HG03342 (cell line): ENCODE measurements around the gene SRPRA.

Source experiments
- ATAC-seq: cut with Tn5 transposase; IDR thresholded peaks from one replicate; pipeline ENCODE4 v1.9.1; 2021; ENCODE audit warnings: mild to moderate bottlenecking, moderate library complexity; ENCODE audit not compliant: unreplicated experiment

Gene SRPRA

DNA sequence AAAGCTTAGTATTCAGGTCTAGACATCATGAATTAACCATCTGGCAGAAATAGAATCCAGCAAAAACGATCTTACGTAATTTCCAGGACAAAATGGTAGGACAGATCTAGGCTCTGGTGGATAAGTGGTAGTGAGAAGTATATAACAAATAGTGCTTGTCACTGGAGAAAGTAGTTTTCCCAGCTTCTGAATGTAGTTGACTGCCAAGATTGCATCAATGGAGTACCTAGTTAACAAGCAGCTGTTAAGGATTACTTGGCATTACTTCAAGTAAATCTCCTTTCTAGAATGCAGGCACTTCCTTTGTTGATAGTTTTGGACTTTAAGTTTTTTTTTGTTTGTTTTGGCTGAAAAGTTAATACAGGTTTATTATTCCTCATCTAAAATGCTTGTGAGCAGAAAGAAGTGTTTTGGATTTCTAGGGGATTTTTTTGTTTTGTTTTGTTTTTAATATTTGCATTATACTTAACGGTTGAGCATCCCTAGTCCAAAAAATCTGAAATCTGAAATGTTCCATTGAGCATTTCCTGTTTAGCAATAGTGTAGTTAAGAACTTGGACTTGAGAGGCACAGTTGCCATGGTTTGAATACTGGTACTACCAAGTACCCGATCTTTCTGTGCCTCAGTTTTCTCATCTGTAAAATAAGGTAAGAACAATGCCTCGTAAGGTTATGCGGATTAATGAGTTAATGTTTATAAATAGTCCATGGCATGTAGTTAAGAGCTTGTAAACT is 36.8 kb downstream of the SRPRA start:
- no peak for ATAC-seq

DNA sequence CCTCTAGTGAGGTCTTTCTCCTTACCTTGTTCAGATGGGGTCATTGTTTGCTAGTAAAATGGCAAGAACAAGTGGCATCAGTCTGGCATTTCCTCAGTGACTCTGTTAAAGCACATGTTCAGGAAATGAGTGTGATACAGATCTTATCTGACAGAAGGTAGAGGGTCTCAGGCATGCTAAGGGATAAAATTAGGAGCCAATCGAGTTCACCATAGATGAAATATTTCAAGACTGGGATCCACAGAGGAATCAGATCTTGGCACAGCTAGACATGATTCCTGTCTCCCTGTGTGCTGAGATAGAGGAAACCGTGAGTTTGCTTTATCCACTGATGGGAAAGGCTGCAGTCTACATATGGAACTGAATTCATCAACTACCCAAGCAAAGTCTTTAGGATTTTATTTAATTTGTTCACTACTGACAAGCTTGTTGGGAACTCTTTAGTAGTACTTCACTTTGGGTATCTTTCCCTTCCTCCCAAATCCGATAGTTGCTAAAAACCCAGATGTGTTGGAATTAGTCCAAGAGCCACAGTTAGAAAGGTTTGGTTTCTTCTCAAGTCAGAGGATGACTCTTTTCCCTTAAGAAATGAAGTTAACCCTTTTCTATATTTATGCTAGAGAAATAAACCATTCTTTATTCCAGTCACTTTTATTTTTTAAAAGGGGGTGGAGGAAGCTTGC is 38.7 kb downstream of the SRPRA start:
- no peak for ATAC-seq

DNA sequence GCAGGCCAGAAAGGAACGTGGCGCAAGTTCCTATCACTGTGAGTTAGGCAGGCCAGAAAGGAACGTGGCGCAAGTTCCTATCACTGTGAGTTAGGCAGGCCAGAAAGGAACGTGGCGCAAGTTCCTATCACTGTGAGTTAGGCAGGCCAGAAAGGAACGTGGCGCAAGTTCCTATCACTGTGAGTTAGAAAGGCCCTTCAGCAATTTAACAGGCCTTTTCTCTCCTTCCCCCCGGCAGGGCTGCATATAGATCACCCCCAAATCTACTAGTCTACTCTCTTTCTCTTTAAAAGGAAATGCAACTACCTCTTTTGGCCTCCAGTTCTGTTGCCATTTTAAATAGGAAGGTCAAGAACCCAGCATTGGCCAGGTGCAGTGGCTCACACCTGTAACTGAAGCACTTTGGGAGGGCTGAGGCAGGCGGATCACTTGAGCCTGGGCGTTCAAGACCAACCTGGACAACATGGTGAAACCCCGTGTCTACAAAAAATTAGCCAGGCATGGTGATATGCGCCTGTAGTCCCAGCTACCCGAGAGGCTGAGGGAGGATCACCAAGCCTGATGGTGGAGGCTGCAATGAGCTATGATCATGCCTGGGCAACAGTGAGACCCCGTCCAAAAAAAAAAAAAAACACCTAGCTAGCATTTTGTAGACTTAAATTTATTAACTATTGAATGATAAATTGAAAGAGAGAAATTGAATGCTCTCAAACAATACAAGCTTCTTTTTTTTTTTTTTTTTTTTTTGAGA is 42.2 kb downstream of the SRPRA start:
- no peak for ATAC-seq

DNA sequence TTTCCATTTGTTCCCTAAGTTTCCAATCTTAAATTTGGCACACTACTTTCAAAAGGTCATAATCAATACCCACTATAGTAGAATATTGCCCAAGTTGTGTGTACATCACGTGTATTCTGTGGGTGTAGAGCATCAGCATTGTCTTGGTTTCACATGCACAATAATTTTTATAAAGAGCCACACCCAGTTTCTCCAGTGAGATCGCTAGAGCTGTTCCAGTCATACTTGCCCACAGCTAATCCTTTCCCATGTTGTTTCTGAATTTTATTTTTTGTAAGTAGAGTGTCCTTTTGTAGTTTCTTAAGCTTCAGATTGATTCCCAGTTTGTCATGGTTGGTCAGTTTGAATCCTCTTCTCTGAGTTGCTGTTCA is 43.4 kb downstream of the SRPRA start:
- ATAC-seq = no peak

DNA sequence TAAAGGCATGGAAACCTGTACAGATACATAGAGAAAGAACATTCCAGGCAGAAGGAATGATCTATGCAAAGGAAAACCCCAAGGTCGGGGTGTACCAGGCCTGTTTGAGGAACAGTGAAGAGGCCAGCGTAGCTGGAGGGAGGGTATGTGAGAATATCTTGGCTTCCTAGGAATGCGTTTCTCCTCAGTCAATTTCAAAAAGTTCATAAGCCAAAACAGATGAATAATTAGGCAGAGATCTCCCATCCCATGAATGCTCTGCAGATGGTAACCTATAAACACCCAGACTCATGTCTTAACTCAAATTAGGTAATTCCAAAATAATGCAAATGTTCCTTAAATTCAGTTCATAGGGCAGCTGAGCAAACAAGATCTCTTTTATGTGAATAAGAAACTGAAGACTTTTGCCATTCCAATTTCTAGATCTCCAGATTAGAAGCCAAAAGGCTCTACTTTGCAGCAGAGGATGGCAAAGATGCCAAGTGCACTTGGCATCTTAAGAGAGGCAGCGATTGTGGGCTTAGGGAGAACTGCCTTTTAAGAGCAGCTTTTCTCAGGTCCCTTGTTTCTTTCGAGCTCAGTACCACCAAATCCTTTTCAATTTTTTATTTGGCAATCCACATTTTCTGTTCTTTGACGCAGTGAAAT is 43.9 kb downstream of the SRPRA start:
- ATAC-seq = no peak

DNA sequence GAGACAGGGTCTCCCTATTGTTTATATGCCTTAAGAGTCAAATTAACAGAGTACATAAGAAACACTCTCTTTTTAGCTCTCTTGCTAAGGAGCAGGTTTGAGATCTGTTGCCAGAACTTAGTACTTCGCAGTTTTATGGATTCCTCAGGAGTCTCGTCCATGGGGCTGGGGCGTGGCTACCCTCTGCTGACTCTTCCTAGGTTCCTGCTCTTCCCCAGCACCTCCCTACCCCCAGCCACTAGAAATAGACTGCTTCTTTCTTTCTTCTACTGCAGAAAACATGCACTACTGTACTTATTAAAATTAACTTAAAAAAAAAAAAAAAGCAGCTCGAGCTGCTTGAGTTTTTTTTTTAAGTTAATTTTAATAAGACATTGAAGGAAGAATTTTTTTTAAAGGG is 49.1 kb downstream of the SRPRA start:
- ATAC-seq = no peak

DNA sequence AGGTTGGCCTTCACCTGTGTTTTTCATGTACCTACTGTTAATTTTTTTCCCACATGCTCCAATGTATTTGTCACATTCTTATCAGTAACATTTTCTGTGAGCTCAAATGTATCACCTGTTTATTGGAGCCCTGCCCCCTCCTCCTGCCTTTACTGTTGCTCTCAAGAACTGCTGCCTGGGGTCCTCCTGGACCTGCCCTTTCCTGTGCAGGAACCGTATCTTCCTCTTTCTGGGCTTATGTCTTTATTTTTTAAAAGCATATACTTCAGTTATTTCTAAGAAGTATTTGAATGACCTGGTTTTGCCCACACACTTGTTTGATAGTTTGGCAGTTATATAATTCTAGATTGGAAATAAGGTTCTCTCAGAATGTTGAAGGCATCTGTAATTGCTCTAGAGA is 51.2 kb downstream of the SRPRA start:
- no peak for ATAC-seq

DNA sequence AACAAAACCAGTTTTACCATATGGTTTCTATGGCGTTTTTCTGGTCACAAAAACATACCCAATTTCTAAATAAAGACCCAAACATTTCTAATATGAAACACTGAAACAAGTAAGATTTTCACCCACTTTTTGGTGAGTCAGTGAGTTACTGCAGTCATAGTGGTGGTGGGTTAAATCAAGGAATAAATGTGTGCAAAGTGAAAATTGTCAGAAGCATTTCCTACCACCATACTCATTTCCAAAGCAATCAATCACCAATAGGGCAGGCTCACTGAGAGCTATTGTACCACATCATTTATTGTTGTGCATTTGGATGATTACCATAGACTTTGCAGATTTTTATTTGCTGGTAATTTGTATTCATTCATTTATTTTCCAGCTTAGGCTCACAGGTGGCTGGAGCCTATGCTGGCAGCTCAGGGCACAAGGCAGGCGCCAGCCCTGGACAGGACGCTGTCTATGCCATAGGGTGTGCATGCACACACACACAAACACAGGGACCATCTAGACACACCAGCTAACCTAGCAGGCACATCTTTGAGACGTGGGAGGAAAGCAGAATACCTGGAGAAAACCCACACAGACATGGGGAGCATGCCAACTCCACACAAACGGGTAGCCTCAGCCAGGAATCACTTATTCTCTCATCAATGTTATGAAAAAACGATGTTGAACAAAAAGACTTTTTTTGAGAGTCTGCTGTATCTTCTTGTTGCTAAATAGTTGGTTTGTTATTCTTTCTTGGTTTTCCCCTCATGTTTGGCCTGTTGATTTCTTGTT is 52.0 kb downstream of the SRPRA start:
- ATAC-seq = no peak

DNA sequence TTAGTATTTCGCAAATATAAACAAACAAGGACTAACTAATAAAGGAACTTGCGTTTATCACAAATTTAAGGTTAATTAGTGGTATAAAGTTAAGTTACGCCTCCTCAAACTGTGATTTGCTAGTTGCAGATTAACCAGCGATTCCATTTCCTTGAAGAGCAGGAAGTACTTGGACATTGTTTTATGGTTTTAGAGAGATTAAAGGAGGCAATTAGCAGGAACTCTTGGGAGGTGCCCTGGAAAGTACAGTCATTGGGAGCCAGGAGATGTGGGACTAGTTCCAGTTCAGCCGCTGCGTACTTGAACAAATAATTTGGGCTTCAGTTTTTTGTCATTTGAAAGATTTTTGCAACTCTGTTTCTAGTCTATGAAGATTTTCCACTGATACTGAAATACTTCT is 53.9 kb downstream of the SRPRA start:
- no peak for ATAC-seq

DNA sequence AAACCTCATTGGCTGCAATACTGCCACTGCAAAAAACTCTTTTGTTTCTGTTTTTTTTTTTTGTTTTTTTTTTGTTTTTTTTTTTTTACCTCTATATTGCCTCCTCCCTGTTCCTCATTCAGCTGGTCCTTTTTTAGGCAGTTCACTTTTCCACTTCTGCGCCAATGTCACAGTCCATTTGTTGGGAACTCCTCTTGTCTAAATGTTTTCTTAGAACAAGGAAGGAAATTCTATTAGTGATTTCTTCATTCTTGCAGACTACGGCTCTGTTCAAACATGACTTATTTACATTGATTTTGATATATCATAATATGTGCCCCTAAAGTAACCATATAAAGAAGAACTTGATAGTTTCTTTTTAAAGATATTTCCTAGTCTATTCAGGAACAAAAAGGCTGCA is 54.3 kb downstream of the SRPRA start:
- ATAC-seq = no peak
